ENCODE measurements around the gene HOOK1. TPM values are rescaled to one million over a fixed set of nuclear protein-coding genes. Genes with fewer than 3 reads are reported as not detected.

Gene HOOK1
- total RNA-seq, 1 experiment from 2014 or later: 0.57 TPM

- H3K9me3 ChIP-seq (ENCODE audit: control insufficient read depth, insufficient read depth, low read depth, low read length): no peaks in the 10 kb centered on the region
- ATAC-seq (no peak), DNase-seq (ENCODE audit: low read depth, low spot score) (no peak)
- H3K27ac ChIP-seq (ENCODE audit: low read length): no peak overlapping the region
- no peak for TF ChIP-seq SIN3A (IDR thresholded peaks at IDR 0.05; ENCODE audit: borderline replicate concordance, insufficient read depth, low read depth, low read length)
- no peak for TF ChIP-seq POLR2AphosphoS5 (IDR thresholded peaks at IDR 0.05; ENCODE audit: low read depth, low read length)
- TF ChIP-seq TCF7L2 (IDR thresholded peaks at IDR 0.05; ENCODE audit: low read depth, low read length): no peak
- no peak for TF ChIP-seq REST (IDR thresholded peaks at IDR 0.05; ENCODE audit: insufficient read depth in 1 of 2, low read depth in 2 of 2, low read length in 1 of 2)
- TF ChIP-seq CTCF (IDR thresholded peaks at IDR 0.05): no peak
- CTCF ChIA-PET: no interaction called here
- intact Hi-C loops (cut with micrococcal nuclease; ENCODE audit: unreplicated experiment): no loop called here
- H3K4me1 ChIP-seq (ENCODE audit: control insufficient read depth, insufficient read depth, low read length): no peaks in the 10 kb centered on the region
- no TSS peak for BruUV-seq (replicated peaks)
- in situ Hi-C loops (cut with HindIII; ENCODE audit: low pct_unique_long_range_greater_than_20kb, low sequenced_read_pairs): no loop called here
- POLR2A ChIA-PET: no interaction called here
- H3K27me3 ChIP-seq (ENCODE audit: control insufficient read depth, insufficient read depth, low read length): peaks cover 7% of the 10 kb centered on the region; the same call in 1 of the 2 replicates
- H3K36me3 ChIP-seq (ENCODE audit: control insufficient read depth, insufficient read depth, low read length): no peaks in the 10 kb centered on the region
- H3K4me3 ChIP-seq (ENCODE audit: low read depth in 2 of 2, low read length in 2 of 2): no peak overlapping the region
Measured at GRCh38 chr1:59866462-59866861, 51.7 kb downstream of the HOOK1 start.

- no peak for ATAC-seq
- Histone ChIP-seq H3K27me3 (ENCODE audit: control insufficient read depth, insufficient read depth, low read length) (no peaks in the 10 kb centered on the region), H3K9me3 (ENCODE audit: control insufficient read depth, insufficient read depth, low read depth, low read length) (no peaks in the 10 kb centered on the region), H3K27ac (ENCODE audit: low read length) (no peak overlapping the region), H3K36me3 (ENCODE audit: control insufficient read depth, insufficient read depth, low read length) (no peaks in the 10 kb centered on the region), H3K4me3 (ENCODE audit: low read depth in 2 of 2, low read length in 2 of 2) (no peak overlapping the region), H3K4me1 (ENCODE audit: control insufficient read depth, insufficient read depth, low read length) (no peaks in the 10 kb centered on the region)
- DNase-seq (ENCODE audit: low read depth, low spot score): no peak
- in situ Hi-C loops (cut with HindIII; ENCODE audit: low pct_unique_long_range_greater_than_20kb, low sequenced_read_pairs): no loop called here
- no TSS peak for BruUV-seq (replicated peaks)
- CTCF ChIA-PET: no interaction called here
- POLR2A ChIA-PET: no interaction called here
- no peak for TF ChIP-seq TCF7L2 (IDR thresholded peaks at IDR 0.05; ENCODE audit: low read depth, low read length)
- TF ChIP-seq SIN3A (IDR thresholded peaks at IDR 0.05; ENCODE audit: borderline replicate concordance, insufficient read depth, low read depth, low read length): no peak
- TF ChIP-seq REST (IDR thresholded peaks at IDR 0.05; ENCODE audit: insufficient read depth in 1 of 2, low read depth in 2 of 2, low read length in 1 of 2): no peak
- no peak for TF ChIP-seq CTCF (IDR thresholded peaks at IDR 0.05)
- TF ChIP-seq POLR2AphosphoS5 (IDR thresholded peaks at IDR 0.05; ENCODE audit: low read depth, low read length): no peak
- intact Hi-C loops (cut with micrococcal nuclease; ENCODE audit: unreplicated experiment): no loop called here
Measured at GRCh38 chr1:59871746-59872145, 57.0 kb downstream of the HOOK1 start.
